A673 (cell line): ENCODE results near the gene TTLL1. TPM values are rescaled to one million over a fixed set of nuclear protein-coding genes. Genes with fewer than 3 reads are reported as not detected.

Source experiments
- BruUV-seq: library from RNA; stranded (reverse); fragments of 400-500 nt; replicated peaks from 2 replicates; lab custom pipeline; 2021; lab: Mats Ljungman, UMichigan
- CTCF ChIA-PET: fragments of 300-600 bp; sonication (Branson Sonifier 250); formaldehyde crosslinking; loops from one replicate; lab custom pipeline; 2022; ENCODE audit warnings: antibody characterized with exemption; lab: Charles Lee
- POLR2A ChIA-PET: fragments of 300-600 bp; sonication (Branson Sonifier 250); formaldehyde crosslinking; loops from one replicate; lab custom pipeline; 2022; ENCODE audit warnings: antibody characterized with exemption; ENCODE audit not compliant: low non-redundant PET; lab: Charles Lee
- DNase-seq: peaks from one replicate; pipeline ENCODE4 v3.0.0-alpha.2; 2015; ENCODE audit warnings: low spot score
- H3K27ac ChIP-seq: fragments of 200-600 bp; sonication (generic); 2 replicates; pipeline ENCODE4 v1.5.1; 2016; ENCODE audit warnings: mixed run types, low read depth, mild to moderate bottlenecking, mixed read lengths, antibody characterized with exemption, low read length; ENCODE audit not compliant: poor library complexity, severe bottlenecking
- H3K27me3 ChIP-seq: fragments of 200-600 bp; sonication (generic); replicated peaks from 2 replicates; pipeline ENCODE4 v1.6.1; 2017; ENCODE audit warnings: mixed run types, low read depth, mild to moderate bottlenecking, mixed read lengths, antibody characterized with exemption, low read length; ENCODE audit not compliant: insufficient read depth, poor library complexity
- H3K36me3 ChIP-seq: fragments of 200-600 bp; sonication (generic); 2 replicates; pipeline ENCODE4 v1.6.1; 2016; ENCODE audit warnings: mixed run types, mild to moderate bottlenecking, mixed read lengths, antibody characterized with exemption, low read length; ENCODE audit not compliant: insufficient read depth, poor library complexity, severe bottlenecking
- H3K4me1 ChIP-seq: fragments of 200-600 bp; sonication (generic); 2 replicates; pipeline ENCODE4 v1.6.1; 2017; ENCODE audit warnings: mixed run types, mild to moderate bottlenecking, mixed read lengths, antibody characterized with exemption, low read length; ENCODE audit not compliant: insufficient read depth, poor library complexity, severe bottlenecking
- H3K4me3 ChIP-seq: fragments of 200-600 bp; sonication (generic); 2 replicates; pipeline ENCODE4 v1.5.1; 2016; ENCODE audit warnings: low read depth, mixed run types, mild to moderate bottlenecking, mixed read lengths, low read length; ENCODE audit not compliant: poor library complexity, severe bottlenecking
- H3K9me3 ChIP-seq: fragments of 200-600 bp; sonication (generic); 2 replicates; pipeline ENCODE4 v1.6.1; 2016; ENCODE audit warnings: mixed run types, low read depth, mild to moderate bottlenecking, mixed read lengths, antibody characterized with exemption, low read length; ENCODE audit not compliant: poor library complexity, severe bottlenecking
- CTCF ChIP-seq: fragments of 300-800, 200-600 bp; sonication (generic); conservative IDR thresholded peaks from 2 replicates; pipeline ENCODE4 v1.5.1; 2017; ENCODE audit warnings: low read depth, mild to moderate bottlenecking, antibody characterized with exemption, low read length, moderate library complexity, mixed read lengths
- EZH2 ChIP-seq: fragments of 200-600 bp; sonication (generic); IDR thresholded peaks from 2 replicates; pipeline ENCODE4 v1.6.1; 2017; ENCODE audit warnings: borderline replicate concordance, low read depth, mild to moderate bottlenecking, mixed read lengths, antibody characterized with exemption, low read length; ENCODE audit not compliant: poor library complexity, severe bottlenecking
- intact Hi-C: fragments of 100-400 bp; cut with micrococcal nuclease; formaldehyde crosslinking; loops from one replicate; pipeline ENCODE4 v1.10.0; 2022; ENCODE audit not compliant: unreplicated experiment
- total RNA-seq: library from RNA; stranded (reverse); gene quantifications from 2 replicates; pipeline ENCODE4 v1.2.3, GENCODE V29; 2021

TTLL1 gene
- total RNA-seq, 1 experiment from 2014 or later, result 6.4 TPM

DNA sequence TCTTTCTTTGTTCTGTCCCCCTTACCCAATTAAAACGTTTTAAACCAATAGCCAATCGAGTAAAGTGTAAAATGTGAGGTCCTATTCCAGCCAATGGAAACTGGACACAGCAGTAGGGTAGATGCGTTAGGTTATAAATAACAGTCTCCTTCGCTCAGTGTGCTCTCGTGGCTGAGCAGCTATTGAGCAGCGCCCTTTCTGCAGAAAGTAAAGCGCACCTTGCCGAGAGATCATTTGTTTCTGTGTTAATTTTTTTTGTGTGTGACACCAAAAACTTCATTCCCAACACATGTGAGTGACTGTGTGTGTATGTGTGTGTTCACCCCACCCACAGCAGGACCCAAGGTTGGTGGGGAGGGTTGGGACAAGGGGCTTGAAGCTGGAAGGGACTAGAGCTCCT, 7.2 kb upstream of the TTLL1 start:
- no peak for DNase-seq
- TF ChIP-seq EZH2 (no peak), CTCF (no peak)
- Histone ChIP-seq H3K4me1 (no peaks in the 10 kb centered on the region), H3K27me3 (no peaks in the 10 kb centered on the region), H3K36me3 (no peaks in the 10 kb centered on the region), H3K9me3 (peaks cover 10% of the 10 kb centered on the region), H3K4me3 (no peak overlapping the region), H3K27ac (no peak overlapping the region)
- intact Hi-C loops, result no loop called here
- no TSS peak for BruUV-seq
- ChIA-PET POLR2A (no interaction called here), CTCF (no interaction called here)

- ChIA-PET POLR2A (no interaction called here), CTCF (no interaction called here)
- intact Hi-C loops, result loop anchor here (5.0 kb wide), 1 partner anchor 432 kb away; no protein-coding TSS in a partner anchor
- no peak overlapping the region for H3K4me3 ChIP-seq
- H3K27me3 ChIP-seq, result no peaks in the 10 kb centered on the region
- H3K9me3 ChIP-seq, result peaks cover 10% of the 10 kb centered on the region
- H3K27ac ChIP-seq, result no peak overlapping the region
- BruUV-seq, result no TSS peak
- no peak for DNase-seq
- TF ChIP-seq EZH2 (no peak), CTCF (no peak)
- H3K4me1 ChIP-seq, result no peaks in the 10 kb centered on the region
- H3K36me3 ChIP-seq, result no peaks in the 10 kb centered on the region
Observed at GRCh38 chr22:43094551-43094950, 5.4 kb upstream of the TTLL1 start.

DNA sequence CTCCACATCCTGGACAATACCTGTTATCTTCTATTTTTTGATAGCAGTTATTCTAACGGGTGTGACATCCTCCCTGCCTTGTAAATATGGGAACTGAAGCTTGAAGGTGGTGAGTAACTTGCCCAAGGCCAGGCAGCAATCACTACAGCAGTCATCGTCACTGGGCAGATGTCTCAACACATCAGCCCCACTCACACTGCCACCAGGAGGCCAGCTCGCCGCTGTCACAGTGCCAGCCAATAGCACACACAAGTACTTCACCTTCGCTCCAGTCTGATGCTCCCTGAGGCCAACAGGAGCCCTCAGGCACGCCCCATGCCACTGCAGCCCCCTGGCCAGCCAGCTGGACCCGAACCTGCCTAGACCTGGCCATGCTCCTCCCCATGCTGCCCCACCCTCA, 4.9 kb upstream of the TTLL1 start:
- H3K27me3 ChIP-seq, result no peaks in the 10 kb centered on the region
- intact Hi-C loops, result loop anchor here (5.0 kb wide), 1 partner anchor 432 kb away; no protein-coding TSS in a partner anchor
- no peak overlapping the region for H3K27ac ChIP-seq
- ChIA-PET CTCF (no interaction called here), POLR2A (no interaction called here)
- DNase-seq, result no peak
- no TSS peak for BruUV-seq
- H3K4me1 ChIP-seq, result no peaks in the 10 kb centered on the region
- no peaks in the 10 kb centered on the region for H3K36me3 ChIP-seq
- peaks cover 10% of the 10 kb centered on the region for H3K9me3 ChIP-seq
- TF ChIP-seq EZH2 (no peak), CTCF (no peak)
- no peak overlapping the region for H3K4me3 ChIP-seq
